ENCODE data around the gene PIWIL1. TPM values are rescaled to one million over a fixed set of nuclear protein-coding genes. Genes with fewer than 3 reads are reported as not detected.

PIWIL1 gene
- total RNA-seq, 1 donor from 2014 or later, result not detected

- DNase-seq, result no peak
Measured at GRCh38 chr12:130375296-130376287, 37.9 kb downstream of the PIWIL1 start.

- no peak for DNase-seq
Measured at GRCh38 chr12:130382818-130383217, 45.1 kb downstream of the PIWIL1 start.

DNA sequence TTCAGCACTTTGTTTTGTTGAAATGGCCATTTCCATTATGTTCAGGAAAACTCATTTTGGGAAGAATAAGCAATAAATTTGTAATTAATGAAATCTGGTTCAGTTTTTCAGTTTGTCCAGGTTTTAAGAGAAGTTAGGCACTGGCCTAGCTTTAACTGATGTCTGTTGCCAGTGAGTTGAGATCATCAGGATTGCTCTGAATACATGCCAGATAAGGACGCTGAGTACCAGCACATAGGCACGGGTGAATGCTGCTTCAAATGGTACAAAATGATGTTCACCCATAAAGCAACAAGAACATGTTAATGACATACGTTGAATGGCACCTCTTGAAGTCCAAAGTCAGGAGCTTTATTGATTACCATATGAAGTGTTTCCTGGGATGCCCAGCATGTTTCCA, 46.5 kb downstream of the PIWIL1 start:
- DNase-seq, result no peak

GRCh38 chr12:130385193-130385592, 47.5 kb downstream of the PIWIL1 start:
- no peak for DNase-seq

DNA sequence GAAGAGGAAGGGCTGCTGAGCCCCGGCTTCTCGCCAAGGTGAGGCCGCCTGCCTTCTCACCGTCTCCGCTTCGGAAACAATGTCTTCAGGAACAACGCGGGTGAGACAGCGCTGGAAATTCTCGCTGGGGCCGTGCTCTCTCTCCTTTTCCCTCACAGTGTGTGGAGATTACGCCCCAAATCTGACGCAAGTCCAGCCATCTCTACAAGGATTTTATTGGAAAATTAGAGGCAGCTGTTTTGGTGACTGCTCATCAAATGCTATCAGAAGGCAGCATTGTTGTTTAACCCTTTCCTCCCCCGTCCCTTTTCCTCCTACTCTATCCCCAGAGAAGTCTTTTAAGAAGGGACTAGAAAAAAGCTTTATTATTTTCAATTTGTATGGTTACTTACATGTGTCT, 53.5 kb downstream of the PIWIL1 start:
- DNase-seq, result no peak

DNA sequence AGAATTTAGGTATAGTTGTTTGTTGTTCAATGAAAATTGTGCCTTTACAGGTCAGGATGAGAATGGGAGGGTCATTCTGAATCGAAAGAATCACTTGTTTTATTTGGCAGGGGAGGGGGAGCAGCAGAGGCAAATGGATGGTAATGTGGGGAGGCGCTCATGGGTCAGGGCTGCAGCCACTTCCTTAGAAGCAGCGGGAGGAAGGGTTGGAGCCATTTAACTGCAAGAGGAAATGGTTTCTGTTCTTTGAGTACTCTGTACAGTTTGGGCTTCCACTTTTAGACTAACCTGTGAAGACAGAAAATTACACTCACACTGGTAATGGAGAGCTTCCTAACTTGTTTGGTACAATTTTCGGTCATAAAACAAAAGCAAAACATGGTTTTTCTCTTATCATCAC, 57.2 kb downstream of the PIWIL1 start:
- DNase-seq, result no peak

- no peak for DNase-seq
Measured at GRCh38 chr12:130396667-130397066, 59.0 kb downstream of the PIWIL1 start.

- DNase-seq, result no peak
Measured at GRCh38 chr12:130398100-130398848, 60.6 kb downstream of the PIWIL1 start.

- peak; percentile 21 for DNase-seq
Measured at GRCh38 chr12:130401703-130402102, 64.0 kb downstream of the PIWIL1 start.

DNA sequence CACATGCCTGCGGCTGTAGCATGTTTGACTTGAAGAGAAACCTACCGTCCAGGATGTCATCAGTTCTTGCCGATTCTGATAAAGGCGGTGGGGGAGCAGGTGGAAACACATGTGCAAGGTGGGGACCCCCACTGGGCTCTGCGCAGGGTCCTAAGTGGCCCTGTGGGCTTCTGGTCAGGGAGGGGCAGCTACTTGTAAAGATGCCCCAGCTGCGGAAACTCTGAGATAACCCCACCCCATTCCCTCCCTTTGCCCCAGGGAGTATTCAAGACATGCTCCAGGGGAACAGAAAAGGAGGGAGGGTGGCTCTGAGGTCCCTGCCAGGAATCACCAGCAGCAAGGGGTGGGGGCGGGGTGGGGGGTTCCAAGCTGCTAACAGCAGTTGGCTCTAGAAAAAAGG, 67.6 kb downstream of the PIWIL1 start:
- DNase-seq, result no peak

GRCh38 chr12:130412384-130412783, 74.7 kb downstream of the PIWIL1 start:
- no peak for DNase-seq

DNA sequence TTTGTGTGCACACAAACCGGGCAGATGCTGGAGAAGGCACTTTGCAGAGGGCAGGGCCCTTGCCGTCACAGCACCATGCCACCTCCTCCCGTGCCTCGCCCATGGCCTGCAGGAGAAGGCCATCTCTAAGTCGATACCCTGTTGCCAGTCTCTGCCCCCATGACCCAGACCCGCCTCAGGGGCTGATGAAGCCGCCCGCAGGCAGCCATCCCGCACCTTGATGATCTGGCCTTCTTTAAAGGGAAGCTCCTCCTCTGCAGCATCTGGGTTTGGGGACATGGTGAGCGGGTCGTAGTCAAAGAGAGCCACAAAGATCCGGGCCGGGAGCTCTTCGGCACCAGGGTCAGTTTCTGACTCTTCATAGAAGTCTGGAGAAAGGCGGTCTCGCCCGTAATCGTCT, 76.2 kb downstream of the PIWIL1 start:
- DNase-seq, result no peak

- DNase-seq, result no peak
Measured at GRCh38 chr12:130414381-130414780, 76.7 kb downstream of the PIWIL1 start.

GRCh38 chr12:130418251-130418650, 80.6 kb downstream of the PIWIL1 start:
- DNase-seq, result no peak

GRCh38 chr12:130419116-130419515, 81.4 kb downstream of the PIWIL1 start:
- DNase-seq, result no peak

DNA sequence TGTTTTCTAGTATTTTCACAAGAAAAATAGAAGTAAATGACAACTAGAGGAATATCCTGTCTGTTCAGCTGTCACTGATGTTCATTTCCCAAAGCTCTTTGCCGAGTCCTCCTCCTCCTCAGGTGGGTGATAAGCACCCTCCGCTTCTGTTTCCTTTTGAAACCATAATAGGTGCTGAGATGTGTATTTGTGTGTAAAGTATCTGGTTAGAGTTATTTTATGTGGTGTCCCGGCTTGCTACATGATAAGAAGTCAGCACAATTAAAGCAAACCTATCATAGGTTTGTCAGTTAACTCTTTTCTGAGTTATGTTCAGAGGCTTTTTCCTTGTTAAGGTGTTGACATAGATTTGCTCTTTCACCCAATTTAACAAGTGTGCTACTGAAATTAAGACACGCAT, 82.4 kb downstream of the PIWIL1 start:
- DNase-seq, result no peak

- no peak for DNase-seq
Measured at GRCh38 chr12:130421896-130422295, 84.2 kb downstream of the PIWIL1 start.

Other genes with a start within 250 kb of the PIWIL1 start
- gene FZD10, start 175.4 kb upstream of the PIWIL1 start, total RNA-seq, result 0.16 TPM

Measured in occipital lobe (tissue), 2 donors.